Sigmoid colon (tissue), 7 donors: Measurements from ENCODE around the gene GMEB1. TPM values are rescaled to one million over a fixed set of nuclear protein-coding genes. Genes with fewer than 3 reads are reported as not detected.
A peak's percentile ranks its signal among the peaks of the same experiment; 100 is the strongest.
"Not testable (repeated sequence)": the region's sequence is repeated elsewhere in the genome, so short reads cannot be mapped to it uniquely, and the experiment has no call there.

Experiments used
- DNase-seq: peaks from one replicate; pipeline ENCODE4 v3.0.0-alpha.2; 2019
- H3K27ac ChIP-seq, 4 donors: fragments of 200-600 bp; sonication (generic); one replicate each; pipeline ENCODE4 v1.5.1; 2016 to 2019; ENCODE audit warnings: mild to moderate bottlenecking in 1 of 4
- H3K27me3 ChIP-seq, 3 donors: fragments of 200-600 bp; sonication (generic); one replicate each; pipeline ENCODE4 v1.5.1; 2019; ENCODE audit warnings: mild to moderate bottlenecking in 1 of 3
- H3K36me3 ChIP-seq, 4 donors: fragments of 200-600 bp; sonication (generic); one replicate each; pipeline ENCODE4 v1.5.1; 2016 to 2019
- H3K4me1 ChIP-seq, 4 donors: fragments of 200-600 bp; sonication (generic); one replicate each; pipeline ENCODE4 v1.5.1; 2017 to 2019
- H3K4me3 ChIP-seq, 4 donors: fragments of 200-600 bp; sonication (generic); one replicate each; pipeline ENCODE4 v1.5.1; 2017 to 2019; ENCODE audit warnings: mild to moderate bottlenecking in 2 of 4, moderate library complexity in 1 of 4
- H3K9me3 ChIP-seq, 4 donors: fragments of 200-600 bp in 3 of 4; sonication (generic) in 3 of 4; one replicate each; pipeline versions ENCODE4 v1.5.1 to v1.6.1; 2013 to 2019
- EP300 ChIP-seq, 4 donors: sonication (generic); formaldehyde crosslinking; IDR thresholded peaks; one replicate each; pipeline ENCODE4 v1.6.1; 2017; ENCODE audit warnings: antibody characterized with exemption in 4 of 4
- POLR2A ChIP-seq, 2 donors: fragments of 450-650 bp; IDR thresholded peaks; one replicate each; pipeline ENCODE4 v1.6.1; 2016; ENCODE audit warnings: antibody characterized with exemption in 2 of 2, mild to moderate bottlenecking in 2 of 2, moderate library complexity in 2 of 2
- POLR2AphosphoS5 ChIP-seq, 4 donors: sonication (generic); formaldehyde crosslinking; IDR thresholded peaks; one replicate each; pipeline ENCODE4 v1.6.1; 2017; ENCODE audit warnings: antibody characterized with exemption in 4 of 4
- WGBS, 2 donors: extraction: QIAGEN DNeasy Blood & Tissue Kit; methylation state at CpG; one replicate each; pipeline ENCODE4 v1.1.7; 2013; 5-methylcytosine and 5-hydroxymethylcytosine counted together
- intact Hi-C: fragments of 100-400 bp; cut with DNase I; formaldehyde crosslinking; loops from one replicate; pipeline ENCODE4 v1.15.1; 2023
- polyA plus RNA-seq, 3 donors: library from polyadenylated mRNA; stranded (reverse); fragments of 200-250 nt; gene quantifications; one replicate each; pipeline ENCODE4 v1.2.3, GENCODE V29; 2013
- total RNA-seq, 4 donors: library from RNA; depleted of rRNA; stranded (reverse); fragments of >200 nt; gene quantifications; one replicate each; pipeline ENCODE4 v1.1.0, GENCODE V29; 2016
- TF ChIP-seq, protein P1 (sequence below), 4 experiments: fragments of 450-650 bp in 3 of 4; fragments of 200-600 bp in 1 of 4; IDR thresholded peaks; one replicate each; pipeline ENCODE4 v1.5.1; 2016 to 2019; ENCODE audit warnings: antibody characterized with exemption in 4 of 4, mild to moderate bottlenecking in 3 of 4, moderate library complexity in 2 of 4
- donor health status: healthy with polysubstance abuse.
- donor health status: Bipolar disorder and iron deficiency.
- donor health status: healthy.

Gene GMEB1
- total and polyA plus RNA-seq, 7 donors = 3.7 to 8.9 (median 6.7) TPM

DNA sequence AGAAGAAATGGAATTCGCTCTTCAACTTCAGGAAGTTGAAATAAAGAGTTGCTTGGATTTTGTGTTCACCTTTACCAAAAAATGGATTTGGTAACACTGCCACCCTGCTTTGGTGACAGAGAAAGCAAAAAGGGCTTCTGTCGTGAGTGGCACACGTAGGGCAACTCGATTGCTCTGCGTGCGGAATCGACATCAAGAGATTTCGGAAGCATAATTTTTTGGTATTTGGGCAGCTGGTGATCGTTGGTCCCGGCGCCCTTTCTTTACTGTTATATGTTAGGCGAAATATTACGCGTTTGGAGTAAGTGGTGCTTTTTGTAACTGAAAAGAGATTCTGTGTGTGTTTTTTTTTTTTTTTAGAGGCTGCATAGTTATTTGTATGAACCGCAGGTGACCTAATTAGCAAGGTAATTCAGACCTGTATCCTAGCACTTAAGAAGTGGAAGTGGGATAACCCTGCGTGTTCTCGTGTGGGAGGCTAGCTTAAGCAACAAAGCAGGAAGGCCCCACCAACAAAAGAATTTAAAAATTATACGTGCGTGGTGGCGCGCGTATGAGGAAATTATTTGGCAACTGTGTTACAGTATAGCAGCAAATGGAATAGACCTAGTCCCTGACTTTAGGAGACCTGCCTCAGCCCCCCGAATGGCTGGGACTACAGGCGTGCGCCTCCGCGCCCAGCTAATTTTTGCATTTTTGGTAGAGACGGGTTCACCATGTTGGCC, 19.9 kb upstream of the GMEB1 start, which contains the start of gene RNU11:
Gene RNU11 (plus strand): TSS at position 127 of the 725 bp plus-strand sequence.
- peak within 1 kb of the TSS; percentile 86 to 93 (median 90) for H3K27ac ChIP-seq
- peak within 1 kb of the TSS; percentile 18 to 48 (median 46) for H3K4me3 ChIP-seq
- peaks cover 0 to 27% (median 21%) of the 10 kb centered on the region in 4 donors for H3K4me1 ChIP-seq
- peak; percentile 99 to 100 (median 100) for TF ChIP-seq POLR2AphosphoS5 (IDR thresholded peaks at IDR 0.05)
- TF ChIP-seq EP300 (IDR thresholded peaks at IDR 0.05) = peak in 1 of 4 donors; percentile 22
- TF ChIP-seq, protein P1, sequence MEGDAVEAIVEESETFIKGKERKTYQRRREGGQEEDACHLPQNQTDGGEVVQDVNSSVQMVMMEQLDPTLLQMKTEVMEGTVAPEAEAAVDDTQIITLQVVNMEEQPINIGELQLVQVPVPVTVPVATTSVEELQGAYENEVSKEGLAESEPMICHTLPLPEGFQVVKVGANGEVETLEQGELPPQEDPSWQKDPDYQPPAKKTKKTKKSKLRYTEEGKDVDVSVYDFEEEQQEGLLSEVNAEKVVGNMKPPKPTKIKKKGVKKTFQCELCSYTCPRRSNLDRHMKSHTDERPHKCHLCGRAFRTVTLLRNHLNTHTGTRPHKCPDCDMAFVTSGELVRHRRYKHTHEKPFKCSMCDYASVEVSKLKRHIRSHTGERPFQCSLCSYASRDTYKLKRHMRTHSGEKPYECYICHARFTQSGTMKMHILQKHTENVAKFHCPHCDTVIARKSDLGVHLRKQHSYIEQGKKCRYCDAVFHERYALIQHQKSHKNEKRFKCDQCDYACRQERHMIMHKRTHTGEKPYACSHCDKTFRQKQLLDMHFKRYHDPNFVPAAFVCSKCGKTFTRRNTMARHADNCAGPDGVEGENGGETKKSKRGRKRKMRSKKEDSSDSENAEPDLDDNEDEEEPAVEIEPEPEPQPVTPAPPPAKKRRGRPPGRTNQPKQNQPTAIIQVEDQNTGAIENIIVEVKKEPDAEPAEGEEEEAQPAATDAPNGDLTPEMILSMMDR (IDR thresholded peaks at IDR 0.05) = peak in 1 of 4 experiments; percentile 26
- peak; percentile 99 to 100 for TF ChIP-seq POLR2A (IDR thresholded peaks at IDR 0.05)
- 1% methylated on average over 28 of the region's 28 CpGs for WGBS, 2 donors
- peak; percentile 95 for DNase-seq
- intact Hi-C loops = loop anchor here (1.0 to 10.0 kb wide), 3 partner anchors 20 to 536 kb away; partner anchors contain the start of genes GMEB1, RCC1 and SRSF4
- no peaks in the 10 kb centered on the region for H3K9me3 ChIP-seq
- no peaks in the 10 kb centered on the region for H3K27me3 ChIP-seq
- no peaks in the 10 kb centered on the region for H3K36me3 ChIP-seq

DNA sequence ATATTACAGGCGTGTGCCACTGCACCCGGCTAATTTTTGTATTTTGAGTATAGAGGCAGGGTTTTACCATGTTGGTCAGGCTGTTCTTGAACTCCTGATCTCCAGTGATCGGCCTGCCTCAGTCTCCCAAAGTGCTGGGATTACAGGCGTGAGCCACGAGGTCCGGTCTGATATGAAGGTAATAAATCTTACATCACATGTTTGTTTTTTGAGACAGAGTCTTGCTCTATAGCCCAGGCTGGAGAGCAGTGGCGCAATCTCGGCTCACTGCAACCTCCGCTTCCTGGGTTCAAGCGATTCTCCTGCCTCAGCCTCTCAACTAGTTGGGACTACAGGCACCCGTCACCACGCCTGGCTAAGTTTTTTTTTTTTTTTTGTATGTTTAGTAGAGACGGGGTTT, 15.5 kb upstream of the GMEB1 start:
- H3K36me3 ChIP-seq, H3K27ac ChIP-seq, H3K9me3 ChIP-seq, intact Hi-C loops, H3K27me3 ChIP-seq, H3K4me1 ChIP-seq, DNase-seq, H3K4me3 ChIP-seq: not testable (repeated sequence)
- WGBS, 2 donors = 50 to 82% methylated on average over 13 of the region's 13 CpGs

DNA sequence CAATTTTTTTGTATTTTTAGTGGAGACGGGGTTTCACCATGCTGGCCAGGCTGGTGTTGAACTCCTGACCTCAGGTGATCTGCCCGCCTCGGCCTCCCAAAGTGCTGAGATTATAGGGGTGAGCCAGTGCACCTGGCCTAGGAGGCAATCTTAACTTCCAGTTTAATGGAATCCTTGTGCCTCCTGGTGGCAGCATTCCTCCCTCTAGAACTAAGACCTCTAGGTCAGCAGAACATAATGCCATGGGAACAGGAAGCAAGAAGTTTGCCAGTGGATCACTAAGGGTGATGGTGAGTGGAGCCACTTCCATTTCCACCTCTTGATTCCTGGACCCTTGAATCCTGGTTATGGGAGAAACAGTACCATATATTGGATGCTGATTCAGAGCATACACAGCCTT, 14.7 kb upstream of the GMEB1 start:
- H3K4me3 ChIP-seq, H3K4me1 ChIP-seq, H3K27ac ChIP-seq, H3K36me3 ChIP-seq, DNase-seq, intact Hi-C loops, H3K27me3 ChIP-seq, H3K9me3 ChIP-seq: not testable (repeated sequence)
- WGBS, 2 donors = 22 to 68% methylated on average over 3 of the region's 3 CpGs

DNA sequence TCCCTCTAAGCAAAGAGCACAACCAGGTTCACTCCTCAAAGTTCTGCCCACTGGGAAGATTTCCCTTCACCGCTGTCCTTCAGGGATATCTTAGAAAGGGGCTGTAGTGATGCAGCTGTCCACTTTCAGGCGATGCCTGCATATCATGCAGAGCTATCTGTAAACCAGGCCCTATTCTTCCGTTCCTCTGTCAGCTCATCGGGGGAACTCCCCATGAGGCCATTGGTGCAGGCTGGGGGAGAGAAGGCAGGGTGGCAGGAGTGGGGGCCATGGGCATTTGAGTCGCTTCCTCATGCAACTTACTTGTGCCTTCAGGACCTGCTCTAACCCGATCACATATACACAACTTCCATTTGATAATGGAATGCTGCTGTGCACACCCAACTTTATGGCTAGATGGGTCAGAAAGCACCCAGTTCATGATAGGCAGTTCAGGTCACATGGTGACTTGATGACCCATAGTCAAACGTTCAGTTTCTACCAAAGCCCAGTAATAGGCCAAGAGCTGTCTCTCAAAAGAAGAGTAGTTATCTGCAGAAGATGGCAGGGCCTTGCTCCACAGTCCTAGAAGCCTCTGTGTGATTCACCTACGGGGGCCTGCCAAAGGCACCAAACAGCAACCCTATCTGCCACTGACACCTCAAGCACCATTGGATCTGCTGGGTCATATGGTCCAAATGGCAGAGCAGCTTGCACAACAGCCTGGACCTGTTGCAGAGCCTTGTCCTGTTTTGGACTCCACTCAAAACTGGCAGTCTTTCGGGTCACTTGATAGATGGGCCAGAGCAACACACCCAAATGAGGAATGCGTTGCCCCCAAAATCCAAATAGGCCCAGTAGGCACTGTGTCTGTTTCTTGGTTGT, 12.9 kb upstream of the GMEB1 start:
- H3K4me3 ChIP-seq, intact Hi-C loops, H3K36me3 ChIP-seq, H3K27ac ChIP-seq, H3K4me1 ChIP-seq, DNase-seq, H3K9me3 ChIP-seq, H3K27me3 ChIP-seq: not testable (repeated sequence)
- WGBS, 2 donors = 61 to 82% methylated on average over 10 of the region's 10 CpGs

DNA sequence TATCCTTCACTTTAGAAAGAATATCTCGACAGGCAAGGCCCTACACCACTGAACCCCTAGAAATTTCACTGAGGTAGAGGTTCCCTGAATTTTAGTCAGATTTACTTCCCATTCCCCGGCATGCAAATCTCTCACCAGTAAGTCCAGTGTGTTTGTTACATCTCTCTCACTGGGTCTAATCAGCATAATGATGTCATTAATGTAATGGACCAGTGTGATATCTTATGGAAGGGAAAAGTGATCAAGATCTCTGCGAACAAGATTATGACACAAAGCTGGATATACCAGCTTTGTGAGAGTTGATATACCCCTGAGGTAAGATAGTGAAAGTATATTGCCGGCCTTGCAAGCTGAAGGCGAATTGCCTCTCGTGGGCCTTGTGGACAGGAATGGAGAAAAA, 12.2 kb upstream of the GMEB1 start:
- no peak overlapping the region for H3K27ac ChIP-seq
- H3K36me3 ChIP-seq = no peaks in the 10 kb centered on the region
- no peaks in the 10 kb centered on the region for H3K4me1 ChIP-seq
- DNase-seq = no peak
- H3K4me3 ChIP-seq = no peak overlapping the region
- H3K9me3 ChIP-seq = no peaks in the 10 kb centered on the region
- TF ChIP-seq POLR2A (IDR thresholded peaks at IDR 0.05) = no peak
- TF ChIP-seq, protein P1 (IDR thresholded peaks at IDR 0.05) = no peak
- TF ChIP-seq POLR2AphosphoS5 (IDR thresholded peaks at IDR 0.05) = no peak
- TF ChIP-seq EP300 (IDR thresholded peaks at IDR 0.05) = no peak
- H3K27me3 ChIP-seq = no peaks in the 10 kb centered on the region
- 93 to 96% methylated on average over 6 of the region's 6 CpGs for WGBS, 2 donors
- intact Hi-C loops = no loop called here

DNA sequence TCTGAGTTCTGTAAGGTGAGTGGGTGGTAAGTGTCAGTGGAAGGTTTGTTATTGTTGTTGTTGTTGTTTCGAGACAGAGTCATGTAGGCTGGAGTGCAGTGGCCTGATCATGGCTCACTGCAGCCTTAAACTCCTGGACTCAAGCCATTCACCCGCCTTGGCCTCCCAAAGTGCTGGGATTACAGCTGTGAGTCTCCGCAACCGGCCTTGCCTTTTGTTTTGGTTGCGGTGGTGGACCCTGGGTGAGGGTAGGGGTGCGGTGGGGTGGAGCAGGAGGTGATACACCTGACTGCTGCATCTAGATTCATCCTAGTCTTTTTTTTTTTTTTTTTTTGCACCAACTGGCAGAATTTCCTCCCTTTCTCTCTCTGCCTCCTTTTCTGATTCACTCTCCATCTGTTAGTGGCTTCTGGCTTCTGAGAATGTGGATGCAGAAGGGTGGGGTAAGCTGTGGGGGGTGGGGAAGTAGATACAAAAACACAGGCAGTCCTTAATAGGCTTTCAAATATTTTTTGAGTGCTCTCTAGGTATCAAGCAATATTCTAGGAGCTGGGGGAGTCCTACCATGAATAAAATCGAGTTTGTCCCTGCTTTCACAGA, 4.6 kb upstream of the GMEB1 start:
- Histone ChIP-seq H3K4me1 (peaks cover 0 to 12% (median 10%) of the 10 kb centered on the region in 4 donors), H3K4me3 (no peak overlapping the region), H3K27me3 (no peaks in the 10 kb centered on the region), H3K27ac (no peak overlapping the region), H3K9me3 (no peaks in the 10 kb centered on the region), H3K36me3 (no peaks in the 10 kb centered on the region)
- no peak for DNase-seq
- no peak for TF ChIP-seq POLR2A (IDR thresholded peaks at IDR 0.05)
- TF ChIP-seq POLR2AphosphoS5 (IDR thresholded peaks at IDR 0.05) = no peak
- TF ChIP-seq, protein P1 (IDR thresholded peaks at IDR 0.05) = no peak
- TF ChIP-seq EP300 (IDR thresholded peaks at IDR 0.05) = no peak
- intact Hi-C loops = no loop called here
- 78 to 83% methylated on average over 7 of the region's 7 CpGs for WGBS, 2 donors
